HepG2 (cell line): ENCODE measurements around the gene CCDC148. TPM values are rescaled to one million over a fixed set of nuclear protein-coding genes. Genes with fewer than 3 reads are reported as not detected.
A peak's percentile ranks its signal among the peaks of the same experiment; 100 is the strongest.

ENCODE experiments used
- AKAP8 ChIP-seq: sonication (generic); formaldehyde crosslinking; IDR thresholded peaks from 2 replicates; pipeline ENCODE4 v1.5.1; 2020; ENCODE audit warnings: mild to moderate bottlenecking, missing genetic modification reagents
- HCFC1 ChIP-seq: fragments of 150-350 bp; IDR thresholded peaks from 2 replicates; pipeline ENCODE4 v1.6.1; 2014; ENCODE audit warnings: low read depth, low read length
- HDAC6 ChIP-seq: fragments of 200-600 bp; sonication (generic); IDR thresholded peaks from 2 replicates; pipeline ENCODE4 v1.7.0; 2017; ENCODE audit warnings: mild to moderate bottlenecking, antibody characterized with exemption, low read length, low read depth
- HES4 ChIP-seq: sonication (generic); formaldehyde crosslinking; IDR thresholded peaks from 2 replicates; pipeline ENCODE4 v1.9.0; 2021; ENCODE audit warnings: mild to moderate bottlenecking, missing genetic modification reagents, borderline replicate concordance
- HNRNPUL1 ChIP-seq: fragments of 200-400 bp; formaldehyde crosslinking; IDR thresholded peaks from 2 replicates; pipeline ENCODE4 v1.6.1; 2017; ENCODE audit warnings: low read depth, mild to moderate bottlenecking, low read length, moderate library complexity
- KLF16 ChIP-seq, 2 experiments: sonication (generic) in 1 of 2; formaldehyde crosslinking in 1 of 2; IDR thresholded peaks; 2 replicates each; pipeline versions ENCODE4 v1.6.1 to v1.8.0; 2016 to 2023; ENCODE audit warnings: missing genetic modification reagents in 2 of 2, missing compliant biosample characterization in 1 of 2
- MZF1 ChIP-seq: sonication (generic); formaldehyde crosslinking; IDR thresholded peaks from 2 replicates; pipeline ENCODE4 v1.8.1; 2023; ENCODE audit warnings: mild to moderate bottlenecking, missing genetic modification reagents, borderline replicate concordance
- PAX8 ChIP-seq: sonication (generic); formaldehyde crosslinking; IDR thresholded peaks from 2 replicates; pipeline ENCODE4 v1.8.0; 2022; ENCODE audit warnings: mild to moderate bottlenecking, missing genetic modification reagents, borderline replicate concordance
- POLR2A ChIP-seq, 2 experiments: IDR thresholded peaks; 2 replicates each; pipeline ENCODE4 v1.6.1; 2011; ENCODE audit warnings: low read depth in 2 of 2, low read length in 2 of 2, mild to moderate bottlenecking in 1 of 2, moderate library complexity in 1 of 2; ENCODE audit not compliant: insufficient read depth in 1 of 2
- POLR2AphosphoS2 ChIP-seq: IDR thresholded peaks from 2 replicates; pipeline ENCODE4 v1.6.1; 2011; ENCODE audit warnings: low read depth, low read length, improper control_type of control experiment
- SOX13 ChIP-seq, 3 experiments: fragments of 450-650 bp in 1 of 3; sonication (generic) in 1 of 3; formaldehyde crosslinking in 1 of 3; IDR thresholded peaks in 2 of 3; conservative IDR thresholded peaks in 1 of 3; 2 replicates each; pipeline versions ENCODE4 v1.5.0 to v1.6.1; 2016 to 2020; ENCODE audit warnings: antibody characterized with exemption in 1 of 3, mild to moderate bottlenecking in 1 of 3, missing compliant biosample characterization in 1 of 3, missing genetic modification reagents in 1 of 3, moderate library complexity in 1 of 3
- SPEN ChIP-seq: sonication (generic); formaldehyde crosslinking; IDR thresholded peaks from 2 replicates; pipeline ENCODE4 v1.5.1; 2020; ENCODE audit warnings: low read depth, mild to moderate bottlenecking, missing genetic modification reagents
- ZEB1 ChIP-seq: IDR thresholded peaks from 2 replicates; pipeline ENCODE4 v1.6.1; 2012; ENCODE audit warnings: mild to moderate bottlenecking, low read depth, inconsistent platforms; ENCODE audit not compliant: insufficient replicate concordance
- ZNF225 ChIP-seq: sonication (generic); formaldehyde crosslinking; IDR thresholded peaks from 2 replicates; pipeline ENCODE4 v1.4.0; 2020; ENCODE audit warnings: mild to moderate bottlenecking, missing genetic modification reagents
- ZNF430 ChIP-seq: sonication (generic); formaldehyde crosslinking; IDR thresholded peaks from 2 replicates; pipeline ENCODE4 v1.9.0; 2021; ENCODE audit warnings: mild to moderate bottlenecking, missing genetic modification reagents
- ZNF552 ChIP-seq: sonication (generic); formaldehyde crosslinking; IDR thresholded peaks from 2 replicates; pipeline ENCODE4 v1.9.0; 2022; ENCODE audit warnings: missing genetic modification reagents, mild to moderate bottlenecking, borderline replicate concordance
- ZNF569 ChIP-seq: sonication (generic); formaldehyde crosslinking; IDR thresholded peaks from 2 replicates; pipeline ENCODE4 v1.5.0; 2020; ENCODE audit warnings: mild to moderate bottlenecking, missing genetic modification reagents, moderate library complexity, borderline replicate concordance
- ZNF598 ChIP-seq: sonication (generic); formaldehyde crosslinking; IDR thresholded peaks from 2 replicates; pipeline ENCODE4 v1.5.1; 2020; ENCODE audit warnings: mild to moderate bottlenecking, missing genetic modification reagents, borderline replicate concordance
- ZNF724P ChIP-seq: sonication (generic); formaldehyde crosslinking; IDR thresholded peaks from 2 replicates; pipeline ENCODE4 v1.8.0; 2022; ENCODE audit warnings: missing genetic modification reagents, borderline replicate concordance
- ZNF766 ChIP-seq: sonication (generic); formaldehyde crosslinking; IDR thresholded peaks from 2 replicates; pipeline ENCODE4 v1.5.0; 2020; ENCODE audit warnings: missing genetic modification reagents, borderline replicate concordance
- ZNF776 ChIP-seq: sonication (generic); formaldehyde crosslinking; IDR thresholded peaks from 2 replicates; pipeline ENCODE4 v1.4.0; 2020; ENCODE audit warnings: mild to moderate bottlenecking, missing genetic modification reagents
- polyA plus RNA-seq, 8 experiments: library from polyadenylated mRNA; depleted of rRNA in 3 of 8; stranded (reverse) in 7 of 8; unstranded in 1 of 8; fragments of >200 nt; fragmentation: Illumina TruSeq in 4 of 8; extraction: Trizol in 4 of 8; gene quantifications; 2 replicates each; pipeline versions ENCODE4 v1.2.1 to v1.2.3, GENCODE V29; 2011 to 2016; ENCODE audit warnings: low read depth in 4 of 8, missing spikeins in 1 of 8, mixed read lengths in 1 of 8; ENCODE audit not compliant: insufficient read depth in 1 of 8
- total RNA-seq, 5 experiments: library from RNA; depleted of rRNA; stranded (reverse); fragments of >200 nt; fragmentation: Illumina TruSeq; extraction: Trizol; gene quantifications; 2 replicates each; pipeline ENCODE4 v1.2.3, GENCODE V29; 2016; ENCODE audit warnings: low read depth in 1 of 5
- TF ChIP-seq, protein P1 (sequence below): IDR thresholded peaks from 2 replicates; pipeline ENCODE4 v1.6.1; 2012; ENCODE audit warnings: inconsistent platforms
- TF ChIP-seq, protein P2 (sequence below): fragments of 450-650 bp; IDR thresholded peaks from 2 replicates; pipeline ENCODE4 v1.6.1; 2017
- TF ChIP-seq, protein P3 (sequence below): IDR thresholded peaks from 2 replicates; pipeline ENCODE4 v1.6.1; 2016; ENCODE audit warnings: low read depth, borderline replicate concordance
- TF ChIP-seq, protein P4 (sequence below): sonication (generic); formaldehyde crosslinking; conservative IDR thresholded peaks from 2 replicates; pipeline ENCODE4 v1.4.0; 2020; ENCODE audit warnings: missing genetic modification reagents
- TF ChIP-seq, protein P5 (sequence below): sonication (generic); formaldehyde crosslinking; IDR thresholded peaks from 2 replicates; pipeline ENCODE4 v1.8.1; 2023; ENCODE audit warnings: missing genetic modification reagents, inconsistent platforms, borderline replicate concordance

The CCDC148 gene
- total and polyA plus RNA-seq, 2 of the 13 experiments (the other 11 are each of a cell fraction or from before 2014, with no cell fraction given), result 0.30 to 0.49 TPM

DNA sequence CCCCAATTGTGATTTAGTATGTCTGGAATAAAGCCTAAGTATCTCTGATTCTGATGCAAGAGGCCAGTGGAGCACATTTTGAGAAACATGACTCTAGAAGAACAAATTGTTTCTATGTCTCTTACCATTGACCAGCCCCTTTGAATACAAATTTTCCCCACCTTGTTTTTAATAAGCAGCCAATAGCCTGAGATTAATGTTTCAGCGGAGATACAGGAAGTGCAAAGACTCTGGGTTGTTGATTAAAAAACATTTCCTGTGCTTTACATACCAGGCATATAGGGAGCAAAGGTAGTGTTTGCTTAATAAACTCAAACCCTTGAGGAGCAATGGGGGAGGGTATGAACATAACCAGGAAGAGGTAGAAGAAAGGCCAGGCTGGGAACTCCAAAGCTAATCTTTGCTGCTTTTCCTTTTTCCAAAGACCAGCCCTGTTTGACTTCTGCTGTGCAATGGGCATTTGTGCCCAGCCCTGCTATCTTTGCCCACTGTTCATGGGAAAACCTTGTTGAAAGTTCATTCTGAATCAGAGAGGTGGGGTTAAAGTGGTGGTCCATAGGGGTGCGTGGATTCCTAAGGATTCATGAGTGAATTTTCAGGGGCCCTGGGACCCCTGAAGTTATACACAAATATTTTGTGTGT is 325.6 kb downstream of the CCDC148 start (continued):
- no peak for TF ChIP-seq PAX8
- no peak for TF ChIP-seq AKAP8 (CRISPR knock-in tag)
- no peak for TF ChIP-seq MZF1 (CRISPR knock-in tag)
- no peak for TF ChIP-seq ZNF766 (CRISPR knock-in tag)
- no peak for TF ChIP-seq ZNF569
- TF ChIP-seq HDAC6, result no peak
- TF ChIP-seq ZNF552 (CRISPR knock-in tag), result no peak
- peak; percentile 34 for TF ChIP-seq ZEB1
- TF ChIP-seq, protein P1, sequence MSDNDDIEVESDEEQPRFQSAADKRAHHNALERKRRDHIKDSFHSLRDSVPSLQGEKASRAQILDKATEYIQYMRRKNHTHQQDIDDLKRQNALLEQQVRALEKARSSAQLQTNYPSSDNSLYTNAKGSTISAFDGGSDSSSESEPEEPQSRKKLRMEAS, result peak; percentile 40
- no peak for TF ChIP-seq ZNF776 (CRISPR knock-in tag)
- peak; percentile 66; the same call in 1 of the 2 replicates for TF ChIP-seq ZNF430
- TF ChIP-seq, protein P2, sequence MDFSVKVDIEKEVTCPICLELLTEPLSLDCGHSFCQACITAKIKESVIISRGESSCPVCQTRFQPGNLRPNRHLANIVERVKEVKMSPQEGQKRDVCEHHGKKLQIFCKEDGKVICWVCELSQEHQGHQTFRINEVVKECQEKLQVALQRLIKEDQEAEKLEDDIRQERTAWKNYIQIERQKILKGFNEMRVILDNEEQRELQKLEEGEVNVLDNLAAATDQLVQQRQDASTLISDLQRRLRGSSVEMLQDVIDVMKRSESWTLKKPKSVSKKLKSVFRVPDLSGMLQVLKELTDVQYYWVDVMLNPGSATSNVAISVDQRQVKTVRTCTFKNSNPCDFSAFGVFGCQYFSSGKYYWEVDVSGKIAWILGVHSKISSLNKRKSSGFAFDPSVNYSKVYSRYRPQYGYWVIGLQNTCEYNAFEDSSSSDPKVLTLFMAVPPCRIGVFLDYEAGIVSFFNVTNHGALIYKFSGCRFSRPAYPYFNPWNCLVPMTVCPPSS, result no peak
- 0 out of 2 replicates have a peak, but pooled peaks have one; percentile 42 for TF ChIP-seq ZNF724P (CRISPR knock-in tag)
- TF ChIP-seq, protein P3, sequence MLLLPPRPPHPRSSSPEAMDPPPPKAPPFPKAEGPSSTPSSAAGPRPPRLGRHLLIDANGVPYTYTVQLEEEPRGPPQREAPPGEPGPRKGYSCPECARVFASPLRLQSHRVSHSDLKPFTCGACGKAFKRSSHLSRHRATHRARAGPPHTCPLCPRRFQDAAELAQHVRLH (CRISPR knock-in tag), result peak; percentile 80
- no peak for TF ChIP-seq ZNF598
- no peak; a peak in 1 of 4 replicates for TF ChIP-seq POLR2A (IDR thresholded peaks at IDR 0.05; ENCODE audit: insufficient read depth in 1 of 2, low read depth in 2 of 2, low read length in 2 of 2)
- no peak for TF ChIP-seq HES4 (CRISPR knock-in tag)
- TF ChIP-seq SOX13 (IDR thresholded peaks at IDR 0.05), result peak; percentile 80
- TF ChIP-seq SOX13 (CRISPR knock-in tag; conservative IDR thresholded peaks at IDR 0.05 in 1 of 2, IDR thresholded peaks at IDR 0.05 in 1 of 2), result peak in 1 of 2 experiments; percentile 90; a peak in 2 of 4 replicates
- peak; percentile 58; the same call in 1 of the 2 replicates for TF ChIP-seq HNRNPUL1
- TF ChIP-seq SPEN, result no peak
- no peak for TF ChIP-seq ZNF225 (CRISPR knock-in tag)
- TF ChIP-seq HCFC1, result no peak
- peak in 1 of 2 experiments; percentile 91; a peak in 2 of 4 replicates for TF ChIP-seq KLF16 (CRISPR knock-in tag; IDR thresholded peaks at IDR 0.05)
- TF ChIP-seq, protein P4, sequence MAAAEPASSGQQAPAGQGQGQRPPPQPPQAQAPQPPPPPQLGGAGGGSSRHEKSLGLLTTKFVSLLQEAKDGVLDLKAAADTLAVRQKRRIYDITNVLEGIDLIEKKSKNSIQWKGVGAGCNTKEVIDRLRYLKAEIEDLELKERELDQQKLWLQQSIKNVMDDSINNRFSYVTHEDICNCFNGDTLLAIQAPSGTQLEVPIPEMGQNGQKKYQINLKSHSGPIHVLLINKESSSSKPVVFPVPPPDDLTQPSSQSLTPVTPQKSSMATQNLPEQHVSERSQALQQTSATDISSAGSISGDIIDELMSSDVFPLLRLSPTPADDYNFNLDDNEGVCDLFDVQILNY (CRISPR knock-in tag), result no peak
- no peak for TF ChIP-seq POLR2AphosphoS2
- TF ChIP-seq, protein P5, sequence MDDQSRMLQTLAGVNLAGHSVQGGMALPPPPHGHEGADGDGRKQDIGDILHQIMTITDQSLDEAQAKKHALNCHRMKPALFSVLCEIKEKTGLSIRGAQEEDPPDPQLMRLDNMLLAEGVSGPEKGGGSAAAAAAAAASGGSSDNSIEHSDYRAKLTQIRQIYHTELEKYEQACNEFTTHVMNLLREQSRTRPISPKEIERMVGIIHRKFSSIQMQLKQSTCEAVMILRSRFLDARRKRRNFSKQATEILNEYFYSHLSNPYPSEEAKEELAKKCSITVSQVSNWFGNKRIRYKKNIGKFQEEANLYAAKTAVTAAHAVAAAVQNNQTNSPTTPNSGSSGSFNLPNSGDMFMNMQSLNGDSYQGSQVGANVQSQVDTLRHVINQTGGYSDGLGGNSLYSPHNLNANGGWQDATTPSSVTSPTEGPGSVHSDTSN (CRISPR knock-in tag), result no peak
